ENCODE results near the gene NR2C2.

GRCh38 chr3:15064299-15064834 is 117.0 kb downstream of the NR2C2 start:
- TF ChIP-seq ATF3 (IDR thresholded peaks at IDR 0.05) (no peak), CTCF (IDR thresholded peaks at IDR 0.05; ENCODE audit: low read depth, low read length, missing input control) (no peak), SP1 (IDR thresholded peaks at IDR 0.05) (no peak), REST (IDR thresholded peaks at IDR 0.05) (no peak), RAD21 (IDR thresholded peaks at IDR 0.05) (no peak)
